CD4-positive, alpha-beta T cell (primary cell): ENCODE results near the gene UQCRQ. TPM values are rescaled to one million over a fixed set of nuclear protein-coding genes. Genes with fewer than 3 reads are reported as not detected.

Experiments used
- ATAC-seq: fragments of 200-7000 bp; cut with Tn5 transposase; one replicate; pipeline ENCODE4 v1.10.0; 2022; ENCODE audit warnings: mild to moderate bottlenecking; ENCODE audit not compliant: poor library complexity
- CTCF ChIA-PET: fragments of 350-600 bp; sonication (Branson Sonifier 250); formaldehyde crosslinking; loops from one replicate; lab custom pipeline; 2021; ENCODE audit warnings: antibody characterized with exemption, inconsistent platforms; lab: Charles Lee
- POLR2A ChIA-PET: fragments of 350-600 bp; sonication (Branson Sonifier 250); formaldehyde crosslinking; loops from one replicate; lab custom pipeline; 2021; ENCODE audit warnings: antibody characterized with exemption, inconsistent platforms; lab: Charles Lee
- DNase-seq, 14 experiments: peaks; one replicate each; pipeline ENCODE4 v3.0.0-alpha.2; 2013 to 2020; ENCODE audit warnings: mixed read lengths in 2 of 14
- H3K27ac ChIP-seq, 2 donors: one replicate each; pipeline versions ENCODE4 v1.5.1 to v1.7.0; 2013; ENCODE audit warnings: low read length in 2 of 2, low read depth in 1 of 2, mild to moderate bottlenecking in 1 of 2
- H3K27me3 ChIP-seq, 2 experiments: 1 replicate in 1 of 2; 2 replicates in 1 of 2; pipeline versions ENCODE4 v1.6.1 to v1.7.0; 2013; ENCODE audit warnings: low read length in 2 of 2, control low read depth in 1 of 2, mild to moderate bottlenecking in 1 of 2, moderate library complexity in 1 of 2; ENCODE audit not compliant: insufficient read depth in 2 of 2, control insufficient read depth in 1 of 2
- H3K36me3 ChIP-seq: one replicate; pipeline ENCODE4 v1.6.1; 2013; ENCODE audit warnings: low read length, control low read depth; ENCODE audit not compliant: insufficient read depth
- H3K4me1 ChIP-seq: one replicate; pipeline ENCODE4 v1.6.1; 2013; ENCODE audit warnings: low read length, control low read depth; ENCODE audit not compliant: insufficient read depth
- H3K4me3 ChIP-seq: one replicate; pipeline ENCODE4 v1.5.1; 2013; ENCODE audit warnings: mild to moderate bottlenecking, low read length, moderate library complexity
- H3K9me3 ChIP-seq, 2 experiments: 1 replicate in 1 of 2; 2 replicates in 1 of 2; pipeline versions ENCODE4 v1.6.1 to v1.7.0; 2013; ENCODE audit warnings: low read length in 2 of 2, mild to moderate bottlenecking in 2 of 2, control low read depth in 1 of 2, moderate library complexity in 1 of 2; ENCODE audit not compliant: control insufficient read depth in 1 of 2, insufficient read depth in 1 of 2
- H3K27ac Mint-ChIP-seq: one replicate; pipeline ENCODE4 v1.8.0; 2020; ENCODE audit warnings: mixed read lengths
- H3K27me3 Mint-ChIP-seq: one replicate; pipeline ENCODE4 v1.8.0; 2021; ENCODE audit warnings: mixed read lengths
- H3K36me3 Mint-ChIP-seq: one replicate; pipeline ENCODE4 v1.8.0; 2021; ENCODE audit warnings: low read depth, mixed read lengths
- H3K4me1 Mint-ChIP-seq: one replicate; pipeline ENCODE4 v1.8.0; 2021; ENCODE audit warnings: low read depth, mixed read lengths
- H3K4me3 Mint-ChIP-seq: one replicate; pipeline ENCODE4 v1.8.0; 2020; ENCODE audit warnings: mild to moderate bottlenecking, mixed read lengths
- H3K9me3 Mint-ChIP-seq: one replicate; pipeline ENCODE4 v1.8.0; 2020; ENCODE audit warnings: mixed read lengths
- CTCF ChIP-seq: fragments of 200-600 bp; IDR thresholded peaks from one replicate; pipeline ENCODE4 v1.8.0; 2022; ENCODE audit warnings: antibody characterized with exemption, mild to moderate bottlenecking
- intact Hi-C, 2 experiments: fragments of 100-400 bp; cut with DNase I in 1 of 2; cut with micrococcal nuclease in 1 of 2; formaldehyde crosslinking; loops; one replicate each; pipeline versions ENCODE4 v1.15.1 to v1.9.0; 2023 to 2025; cut with DNase I, micrococcal nuclease
- total RNA-seq, 174 experiments: library from RNA in 2 of 174; stranded (reverse) in 2 of 174; gene quantifications; one replicate each; pipeline ENCODE4 v1.2.3 and lab custom pipeline; 2021 to 2026

Gene UQCRQ
- total RNA-seq, 2 experiments from 2014 or later, result 119 to 132 TPM

GRCh38 chr5:132859889-132860437 is 6.5 kb upstream of the UQCRQ start:
- peaks cover 5% of the 10 kb centered on the region for H3K27me3 Mint-ChIP-seq
- H3K4me1 Mint-ChIP-seq, result no peaks in the 10 kb centered on the region
- no peak overlapping the region for H3K4me3 ChIP-seq
- DNase-seq, result no peak
- no peak for ATAC-seq
- H3K27ac Mint-ChIP-seq, result no peak overlapping the region
- H3K9me3 Mint-ChIP-seq, result no peaks in the 10 kb centered on the region
- H3K9me3 ChIP-seq, result no peaks in the 10 kb centered on the region
- H3K36me3 Mint-ChIP-seq, result no peaks in the 10 kb centered on the region
- CTCF ChIA-PET, result no interaction called here
- no peak for TF ChIP-seq CTCF
- intact Hi-C loops, result loop anchor here in 1 of 2 experiments (10.0 kb wide), 1 partner anchor 1105 kb away; the partner anchor contains the start of gene C5orf15
- H3K27ac ChIP-seq, result no peak overlapping the region
- POLR2A ChIA-PET, result interaction anchor here (0.5 to 0.9 kb wide), 3 partner anchors 103 to 1878 kb away, joined by 3 read pairs; partner anchors contain the start of genes AFF4, CAMLG and CCNI2
- no peaks in the 10 kb centered on the region for H3K36me3 ChIP-seq
- H3K4me3 Mint-ChIP-seq, result no peak overlapping the region
- no peaks in the 10 kb centered on the region for H3K4me1 ChIP-seq
- H3K27me3 ChIP-seq, result no peaks in the 10 kb centered on the region

GRCh38 chr5:132860742-132861141 is 5.7 kb upstream of the UQCRQ start:
- Mint-ChIP-seq H3K9me3 (no peaks in the 10 kb centered on the region), H3K4me1 (peaks cover 6% of the 10 kb centered on the region), H3K36me3 (no peaks in the 10 kb centered on the region), H3K27ac (no peak overlapping the region), H3K4me3 (no peak overlapping the region), H3K27me3 (peaks cover 5% of the 10 kb centered on the region)
- CTCF ChIA-PET, result no interaction called here
- H3K36me3 ChIP-seq, result no peaks in the 10 kb centered on the region
- H3K4me3 ChIP-seq, result no peak overlapping the region
- H3K4me1 ChIP-seq, result peaks cover 5% of the 10 kb centered on the region
- H3K27me3 ChIP-seq, result no peaks in the 10 kb centered on the region
- no peaks in the 10 kb centered on the region for H3K9me3 ChIP-seq
- POLR2A ChIA-PET, result interaction anchor here (0.5 to 0.7 kb wide), 2 partner anchors 22 to 113 kb away, joined by 3 read pairs; partner anchors contain the start of gene CCNI2
- ATAC-seq, result no peak
- no peak for DNase-seq
- intact Hi-C loops, result loop anchor here in 1 of 2 experiments (1.0 to 10.0 kb wide), 2 partner anchors 26 to 1104 kb away; partner anchors contain the start of gene C5orf15
- H3K27ac ChIP-seq, result no peak overlapping the region
- TF ChIP-seq CTCF, result no peak

GRCh38 chr5:132865668-132866341 is 637 bp upstream of the UQCRQ start:
- no peaks in the 10 kb centered on the region for H3K9me3 Mint-ChIP-seq
- intact Hi-C loops, result loop anchor here in 1 of 2 experiments (2.0 to 10.0 kb wide), 7 partner anchors 97 to 1361 kb away; partner anchors contain the start of genes AFF4, C5orf15, KIF3A and PPP2CA
- H3K27me3 ChIP-seq, result no peaks in the 10 kb centered on the region
- H3K27ac Mint-ChIP-seq, result peak overlapping the region; percentile 97
- CTCF ChIA-PET, result interaction anchor here (2.0 to 3.3 kb wide), 2 partner anchors 18 to 36 kb away, joined by 7 to 11 read pairs; partner anchors contain the start of gene SHROOM1
- H3K27me3 Mint-ChIP-seq, result no peaks in the 10 kb centered on the region
- peaks cover 31% of the 10 kb centered on the region for H3K4me1 Mint-ChIP-seq
- no peaks in the 10 kb centered on the region for H3K9me3 ChIP-seq
- no peak for TF ChIP-seq CTCF
- H3K4me1 ChIP-seq, result peaks cover 24% of the 10 kb centered on the region
- H3K36me3 ChIP-seq, result peaks cover 13% of the 10 kb centered on the region
- ATAC-seq, result peak; percentile 13
- peak overlapping the region; percentile 95 to 98 for H3K27ac ChIP-seq
- peaks cover 39% of the 10 kb centered on the region for H3K36me3 Mint-ChIP-seq
- H3K4me3 ChIP-seq, result peak overlapping the region; percentile 95
- POLR2A ChIA-PET, result interaction anchor here (0.6 to 2.4 kb wide), 6 partner anchors 9 to 1985 kb away, joined by 3 to 20 read pairs (median 4); partner anchors contain the start of genes AFF4, CCNI2, HSPA4 and RAD50
- no peak for DNase-seq
- H3K4me3 Mint-ChIP-seq, result peak overlapping the region; percentile 96
